Measurements from ENCODE around the gene ATF7IP.

The ATF7IP gene

DNA sequence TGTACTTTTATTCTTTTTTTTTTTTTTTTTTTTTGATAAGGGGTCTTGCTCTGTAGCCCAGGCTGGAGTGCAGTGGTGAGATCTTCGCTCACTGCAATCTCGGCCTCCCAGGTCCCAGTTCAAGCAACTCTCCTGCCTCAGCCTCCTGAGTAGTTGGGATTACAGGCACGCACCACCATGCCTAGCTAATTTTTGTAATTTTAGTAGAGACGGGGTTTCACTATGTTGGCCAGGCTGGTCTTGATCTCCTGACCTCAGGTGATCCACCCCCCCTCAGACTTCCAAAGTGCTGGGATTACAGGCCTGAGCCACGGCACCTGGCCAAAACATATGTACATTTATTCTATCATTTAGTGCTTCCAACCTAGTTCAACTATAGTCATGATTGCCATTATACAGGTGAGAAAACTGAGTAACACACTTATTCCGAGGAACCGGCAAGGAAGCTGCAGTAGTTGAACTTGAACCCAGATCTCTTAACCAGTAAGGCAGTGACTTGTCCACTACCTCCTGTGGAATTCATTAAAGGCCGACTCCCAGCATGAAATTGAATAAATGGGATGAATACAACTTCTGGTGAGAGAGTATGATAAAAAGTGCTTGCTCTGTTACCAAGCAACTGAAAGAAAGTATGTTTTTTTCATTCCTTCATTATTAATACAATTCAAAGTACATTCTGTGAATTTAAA is 755 bp upstream of the ATF7IP start:
- TF ChIP-seq CTCF (IDR thresholded peaks at IDR 0.05; ENCODE audit: low read depth, low read length, missing control alignments) = no peak
- DNase-seq (ENCODE audit: low read depth) = no peak
- peak overlapping the region; percentile 50 for H3K4me3 ChIP-seq (ENCODE audit: low read depth, low read length)

DNA sequence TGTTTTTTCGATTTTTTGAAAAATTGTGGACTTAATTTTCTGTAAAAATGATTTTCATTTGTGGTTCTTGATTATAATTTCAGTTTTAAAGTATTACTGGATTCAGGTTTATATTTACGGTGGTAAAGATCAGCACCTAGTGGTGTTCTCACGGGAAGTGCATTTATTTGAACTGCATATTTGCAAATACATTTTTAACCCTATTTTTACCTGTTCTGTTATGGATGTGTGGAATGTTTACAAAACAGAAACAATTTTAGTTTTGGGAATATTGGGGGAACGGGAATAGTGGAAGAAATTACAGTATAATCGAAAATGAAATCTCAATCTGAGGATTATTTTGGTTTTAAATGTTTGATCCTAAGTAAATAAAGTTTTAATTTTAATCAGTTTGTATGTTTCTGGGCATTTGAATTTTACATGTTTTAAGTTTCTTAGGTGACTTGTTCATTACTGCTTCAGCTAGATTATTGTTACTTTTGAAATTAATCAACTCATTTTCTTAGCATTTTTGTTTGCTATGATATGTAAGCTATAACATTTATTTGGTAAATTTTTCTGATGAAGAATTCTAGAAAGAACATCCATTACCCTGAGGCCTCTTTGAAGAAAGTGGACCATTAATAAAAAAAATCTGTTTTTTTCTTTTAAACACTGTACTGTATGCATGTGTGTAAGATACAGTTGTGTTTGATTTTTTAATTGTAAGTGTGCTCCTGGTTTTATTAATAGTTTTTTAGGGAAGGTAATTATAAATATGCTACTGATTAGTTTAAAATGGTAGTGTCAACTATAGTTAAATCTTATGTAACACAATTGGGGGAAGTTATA is 942 bp downstream of the ATF7IP start:
- DNase-seq (ENCODE audit: low read depth) = no peak
- TF ChIP-seq CTCF (IDR thresholded peaks at IDR 0.05; ENCODE audit: low read depth, low read length, missing control alignments) = peak; percentile 31
- H3K4me3 ChIP-seq (ENCODE audit: low read depth, low read length) = peak overlapping the region; percentile 50

DNA sequence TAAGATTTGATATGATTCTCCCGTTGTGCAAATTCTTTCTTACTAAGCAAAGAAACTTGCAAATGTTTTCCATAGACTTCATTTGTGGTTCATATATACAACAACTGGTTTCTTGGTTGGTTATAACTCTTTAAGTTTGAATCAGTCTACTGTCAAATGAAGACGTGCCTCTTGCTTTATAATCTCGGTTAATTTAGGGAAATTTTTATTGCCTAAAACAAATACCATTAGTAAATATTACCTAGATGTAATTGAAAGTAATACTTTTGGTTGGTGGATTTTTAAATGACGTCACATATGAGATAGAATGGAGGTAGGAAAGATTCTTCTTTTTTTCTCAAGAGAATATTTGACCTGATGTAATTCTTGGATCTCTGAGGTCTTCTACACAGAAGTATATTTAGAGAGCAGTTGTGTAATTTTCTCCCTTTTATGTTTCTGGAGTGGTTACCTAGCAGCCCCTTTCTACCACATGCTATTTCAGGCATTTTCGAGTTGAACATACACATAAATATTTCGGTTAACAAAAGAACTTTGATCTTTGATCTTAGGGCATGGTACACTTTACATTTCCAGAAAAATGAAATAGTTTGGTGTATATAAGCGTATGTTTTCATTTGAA is 1.7 kb downstream of the ATF7IP start:
- no peak for TF ChIP-seq CTCF (IDR thresholded peaks at IDR 0.05; ENCODE audit: low read depth, low read length, missing control alignments)
- peak; percentile 69 for DNase-seq (ENCODE audit: low read depth)
- peak overlapping the region; percentile 50 for H3K4me3 ChIP-seq (ENCODE audit: low read depth, low read length)

GRCh38 chr12:14369311-14369710 is 3.8 kb downstream of the ATF7IP start:
- H3K4me3 ChIP-seq (ENCODE audit: low read depth, low read length) = no peak overlapping the region
- no peak for TF ChIP-seq CTCF (IDR thresholded peaks at IDR 0.05; ENCODE audit: low read depth, low read length, missing control alignments)
- DNase-seq (ENCODE audit: low read depth) = no peak

- TF ChIP-seq CTCF (IDR thresholded peaks at IDR 0.05; ENCODE audit: low read depth, low read length, missing control alignments) = no peak
- no peak overlapping the region for H3K4me3 ChIP-seq (ENCODE audit: low read depth, low read length)
- DNase-seq (ENCODE audit: low read depth) = no peak
Measured at GRCh38 chr12:14373217-14373616, 7.7 kb downstream of the ATF7IP start.

DNA sequence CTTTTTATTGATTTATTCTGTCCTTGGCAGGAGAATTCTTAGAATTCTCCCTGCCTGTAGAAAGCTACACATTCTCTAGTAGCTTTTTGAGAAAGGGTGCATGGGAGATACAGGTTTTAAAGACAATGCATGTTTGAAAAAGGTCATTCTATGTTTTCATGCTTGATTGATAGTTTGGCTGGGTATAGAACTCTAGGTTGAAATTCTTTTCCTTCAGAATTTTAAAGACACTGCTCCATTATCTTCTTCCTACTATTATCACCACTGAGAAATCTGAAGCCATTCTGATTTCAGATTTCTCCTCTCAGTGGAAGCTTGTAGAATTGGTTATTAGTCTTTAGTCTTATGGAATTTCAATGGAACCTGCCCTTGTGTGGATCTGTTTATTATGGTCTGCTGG is 14.0 kb downstream of the ATF7IP start:
- no peak for DNase-seq (ENCODE audit: low read depth)
- H3K4me3 ChIP-seq (ENCODE audit: low read depth, low read length) = no peak overlapping the region
- no peak for TF ChIP-seq CTCF (IDR thresholded peaks at IDR 0.05; ENCODE audit: low read depth, low read length, missing control alignments)
